HG03460 (cell line): ENCODE results near the gene DAB2IP.
A peak's percentile ranks its signal among the peaks of the same experiment; 100 is the strongest.

Experiments used
- ATAC-seq: cut with Tn5 transposase; IDR thresholded peaks from one replicate; pipeline ENCODE4 v1.9.1; 2021; ENCODE audit not compliant: unreplicated experiment

Gene DAB2IP

DNA sequence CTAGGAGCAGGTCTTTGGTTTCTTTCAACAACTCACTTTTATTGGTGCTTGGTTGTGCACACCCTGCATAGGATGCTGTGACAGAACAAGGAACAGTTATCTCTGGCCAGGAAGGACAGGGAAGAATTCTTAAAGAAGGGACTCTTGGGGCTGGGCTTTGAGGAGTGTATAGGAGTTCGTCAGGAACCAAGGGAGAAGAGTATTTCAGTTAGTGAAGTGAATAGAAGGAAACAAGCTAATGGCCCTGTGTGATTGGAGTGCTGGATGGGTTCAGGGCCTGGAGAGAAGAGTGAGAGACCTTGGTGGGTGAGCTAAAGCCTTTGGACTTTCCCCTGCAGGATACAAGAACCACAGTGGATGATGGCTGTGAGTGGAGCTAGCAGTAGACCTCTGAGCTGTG lies 32.2 kb downstream of the DAB2IP start:
- ATAC-seq = no peak

DNA sequence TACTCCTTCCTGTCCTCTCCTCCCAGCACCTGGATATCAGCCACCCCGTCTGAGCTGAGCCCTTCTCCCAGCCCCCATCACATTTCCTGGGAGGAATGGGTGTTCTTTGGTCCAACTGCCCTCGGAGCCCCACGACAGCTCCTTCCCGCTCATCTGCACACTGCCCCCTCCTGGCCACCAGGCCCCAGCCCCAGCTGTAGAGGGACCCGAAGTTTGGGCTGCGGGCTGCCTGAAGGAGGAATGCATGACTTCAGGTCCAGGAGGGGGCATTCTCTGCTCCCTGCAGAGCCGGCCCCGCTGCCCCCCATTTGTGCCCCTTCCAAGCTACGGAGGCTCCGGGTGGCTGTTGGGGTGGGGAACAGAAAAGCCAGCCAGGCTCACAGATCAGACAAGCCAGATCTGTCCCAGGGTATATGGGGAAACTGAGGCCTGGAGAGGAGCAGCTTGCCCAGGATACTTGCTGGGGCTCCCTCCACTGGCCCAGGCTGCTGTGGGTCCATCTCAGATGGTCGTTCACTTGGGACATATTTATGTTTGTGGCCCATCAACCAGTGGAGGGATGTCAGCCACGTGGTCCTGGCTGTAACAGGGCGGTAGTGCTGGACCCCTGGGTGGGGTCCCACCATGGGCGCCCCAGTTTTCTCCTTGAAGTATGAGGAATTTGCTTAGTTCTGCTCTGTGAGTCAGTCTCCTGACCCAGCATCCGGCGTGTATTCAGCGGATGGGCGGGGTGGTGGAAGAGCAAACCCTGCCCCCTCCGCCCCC lies 33.1 kb downstream of the DAB2IP start:
- ATAC-seq = no peak

DNA sequence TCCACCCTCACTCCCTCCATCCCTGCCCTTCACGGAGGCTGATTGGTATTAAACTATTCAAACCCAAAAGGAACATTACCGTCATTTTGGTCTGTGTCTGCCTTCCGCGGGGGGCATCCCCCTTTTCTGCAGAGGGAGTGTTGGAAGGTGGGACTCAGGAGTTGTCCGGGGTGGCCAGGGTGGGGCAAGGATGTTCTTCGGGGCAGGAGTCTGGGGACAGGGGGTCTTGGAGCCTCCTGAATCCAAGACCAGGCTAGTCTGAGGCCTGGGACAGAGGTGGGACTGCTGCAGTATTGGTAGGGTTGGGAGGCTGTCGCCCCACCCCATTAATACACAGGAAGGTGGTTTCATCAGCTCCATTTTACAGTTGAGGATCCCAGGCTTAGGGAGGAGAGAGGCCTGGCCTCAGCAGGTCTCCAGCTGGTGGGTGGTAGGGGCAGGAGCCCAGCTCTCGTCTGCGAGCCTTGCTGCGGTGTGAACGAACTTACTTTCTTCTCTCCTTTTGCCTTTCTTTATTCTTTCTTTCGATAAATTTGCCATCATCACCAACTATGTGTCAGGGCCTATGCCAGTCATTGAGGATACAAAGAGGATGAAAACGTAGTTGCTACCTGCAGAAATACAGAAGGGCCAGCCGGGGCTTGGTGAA lies 33.8 kb downstream of the DAB2IP start:
- ATAC-seq = no peak

DNA sequence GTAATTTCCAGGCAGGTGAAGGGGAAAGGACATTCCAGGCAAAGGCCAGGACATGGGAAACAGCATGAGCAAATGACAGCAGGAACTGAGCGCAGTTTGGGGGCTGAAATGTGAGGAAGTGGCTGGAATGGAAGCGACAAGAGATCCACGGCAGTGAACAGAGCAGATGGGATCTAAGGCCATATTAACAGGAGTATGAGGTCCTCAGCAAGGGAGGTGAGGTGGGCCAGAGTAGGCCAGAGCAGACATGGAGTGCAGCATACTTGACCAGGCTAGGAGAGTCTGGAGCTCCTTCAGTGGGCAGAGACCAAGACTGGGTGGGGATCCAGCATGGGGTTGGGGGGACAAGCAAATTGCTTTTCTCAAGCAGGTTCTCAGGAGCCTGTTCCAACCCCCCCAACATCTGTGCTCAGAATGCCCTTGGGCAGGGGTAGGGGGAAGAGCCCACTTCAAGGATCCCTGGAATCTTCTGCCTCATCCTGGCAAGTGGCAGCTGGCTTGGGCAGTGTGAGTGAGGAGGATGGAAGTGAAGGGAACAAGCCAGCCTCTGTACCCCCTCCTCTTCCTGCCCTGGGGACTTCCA lies 34.5 kb downstream of the DAB2IP start:
- ATAC-seq = no peak

DNA sequence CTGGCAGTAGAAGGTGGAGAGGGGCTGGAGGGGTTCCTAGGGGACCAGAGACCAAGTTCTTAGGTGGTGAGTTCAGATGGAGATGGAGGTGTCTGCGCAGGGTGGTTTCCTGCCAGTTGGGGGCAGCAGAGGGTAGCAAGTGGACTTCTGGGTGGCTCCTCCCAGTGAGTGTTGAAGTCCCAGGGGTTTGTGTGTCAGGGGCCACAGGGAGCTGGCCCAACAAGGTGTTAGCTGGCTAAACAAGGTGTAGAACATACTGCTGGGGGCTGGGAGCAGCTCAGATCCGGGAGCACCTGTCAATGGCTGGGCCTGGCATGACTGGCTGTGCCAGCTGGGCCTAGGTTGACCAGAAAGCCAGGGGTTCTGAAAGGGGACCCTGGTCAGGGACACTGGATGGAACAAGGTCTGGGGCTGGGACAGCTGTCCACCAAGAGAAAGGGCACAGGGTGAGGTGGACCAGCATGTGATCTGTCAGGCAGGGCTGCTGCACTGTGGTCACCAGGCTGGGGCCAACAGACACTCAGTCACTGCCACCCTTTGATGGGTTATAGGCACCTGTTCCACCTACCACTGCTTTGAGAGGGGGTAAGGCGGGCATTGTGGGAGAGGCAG lies 35.6 kb downstream of the DAB2IP start:
- ATAC-seq = peak; percentile 79

DNA sequence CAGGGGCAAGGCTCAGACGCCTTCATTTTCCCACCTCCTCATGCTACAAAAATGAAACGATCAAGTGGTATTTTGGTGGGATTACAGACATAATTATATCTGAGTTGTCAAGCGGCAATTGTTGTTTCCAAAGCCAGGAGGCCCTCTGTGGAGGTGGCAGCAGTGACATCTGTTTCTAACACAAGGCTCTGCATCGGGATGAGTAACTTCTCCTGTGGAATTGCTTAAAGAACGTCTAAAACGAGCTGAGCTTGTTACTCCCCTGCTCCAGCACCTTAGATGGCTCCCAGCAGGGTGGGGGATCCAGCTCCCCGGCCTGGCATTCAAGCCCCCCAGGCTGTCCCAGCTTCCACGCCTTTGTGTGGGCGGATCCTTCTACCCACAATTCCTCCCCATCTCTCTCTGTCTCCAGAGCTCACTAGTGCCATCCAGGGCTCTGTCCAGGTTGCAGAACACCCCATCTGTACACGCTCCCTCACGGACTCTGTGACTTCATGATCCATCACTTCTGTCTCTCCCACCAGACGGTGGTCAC lies 36.8 kb downstream of the DAB2IP start:
- no peak for ATAC-seq

DNA sequence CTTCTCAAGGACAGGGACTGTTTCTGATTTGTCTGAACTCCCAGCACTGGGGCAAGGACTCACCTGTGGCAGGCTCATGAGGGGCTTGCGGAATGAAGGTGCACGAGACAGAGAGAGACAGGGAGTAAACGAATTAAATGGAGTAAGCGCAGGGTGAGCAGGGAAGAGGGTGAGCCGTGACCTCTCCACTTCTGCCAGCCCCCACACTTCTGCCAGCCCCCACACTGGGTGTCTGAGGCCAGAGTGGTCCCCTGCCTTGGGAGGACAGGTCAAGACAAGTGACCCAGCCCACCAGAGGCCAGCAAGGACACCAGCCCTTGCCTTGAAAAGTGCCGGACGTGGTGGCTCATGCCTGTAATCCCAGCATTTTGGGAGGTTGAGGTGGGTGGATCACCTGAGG lies 37.2 kb downstream of the DAB2IP start:
- ATAC-seq = no peak

DNA sequence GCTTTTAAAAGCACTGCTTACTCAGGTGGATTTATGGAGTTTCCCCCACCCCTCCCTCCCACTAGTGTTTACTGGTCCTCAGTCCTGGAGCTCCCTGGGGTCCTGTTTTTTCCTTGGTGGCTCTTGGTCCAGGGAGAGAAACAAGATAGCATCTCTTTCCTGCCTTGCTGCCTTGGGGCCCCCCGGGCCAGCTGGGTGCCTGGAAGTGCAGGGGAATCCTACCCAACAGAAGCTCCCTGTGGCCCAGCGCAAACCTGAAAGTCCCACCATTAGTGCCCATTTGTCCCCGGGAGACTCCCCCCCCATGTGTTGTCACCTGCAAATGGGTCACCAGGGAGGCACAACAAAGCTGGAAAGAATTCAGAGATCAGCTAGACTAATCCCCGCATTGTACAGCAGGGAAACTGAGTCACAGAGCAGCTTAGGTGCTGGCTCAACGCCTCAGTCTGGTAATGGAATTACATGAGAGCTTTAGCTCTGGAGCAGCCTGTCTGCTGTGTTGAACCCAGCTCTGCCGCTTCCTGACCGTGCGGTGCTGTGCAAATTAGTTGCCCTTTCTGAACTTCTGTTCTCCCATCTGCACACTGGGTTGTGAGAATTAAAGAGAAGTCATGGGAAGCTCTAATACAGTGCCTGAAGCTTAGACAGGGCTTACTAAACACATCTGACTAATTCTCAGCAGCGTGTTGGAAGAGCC lies 38.2 kb downstream of the DAB2IP start:
- no peak for ATAC-seq

DNA sequence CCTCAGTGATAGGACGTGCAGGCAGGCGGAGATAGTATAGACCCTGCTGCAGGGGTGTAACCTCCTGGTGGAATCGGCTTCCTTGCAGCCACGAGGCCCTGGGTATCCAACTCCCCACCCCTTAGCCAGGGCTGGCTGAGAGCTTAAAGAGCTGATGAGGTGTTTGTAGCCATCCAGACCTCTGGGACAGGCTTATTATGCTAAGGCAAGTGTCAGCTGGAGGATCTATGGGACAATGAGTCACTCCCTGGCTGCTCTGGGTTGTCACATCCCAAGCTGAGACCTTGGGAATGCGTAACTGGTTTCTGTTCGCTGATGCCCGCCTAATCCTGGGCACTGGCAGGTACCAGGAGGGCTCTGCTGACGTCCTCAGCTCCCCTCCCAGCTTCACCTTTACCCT lies 38.9 kb downstream of the DAB2IP start:
- ATAC-seq = no peak

DNA sequence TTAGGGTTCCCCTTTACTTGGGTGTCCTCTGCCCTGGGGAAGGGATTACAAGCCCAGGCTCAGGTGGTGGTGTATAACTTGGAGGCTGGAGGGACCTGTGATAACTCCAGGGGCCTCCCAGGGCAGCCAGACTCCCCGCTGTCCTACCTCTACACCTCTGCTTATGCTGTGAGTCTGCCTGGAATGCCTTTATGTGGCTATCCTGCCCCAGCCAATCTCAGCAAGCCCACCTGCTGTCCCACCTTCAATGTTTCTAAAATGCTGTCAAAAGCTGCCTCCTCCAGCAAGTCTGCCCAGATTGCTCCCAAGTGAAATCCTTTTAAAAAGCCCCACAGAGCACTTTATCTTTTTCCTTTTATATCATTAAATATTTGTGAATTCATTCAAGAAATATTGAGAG lies 39.3 kb downstream of the DAB2IP start:
- no peak for ATAC-seq

DNA sequence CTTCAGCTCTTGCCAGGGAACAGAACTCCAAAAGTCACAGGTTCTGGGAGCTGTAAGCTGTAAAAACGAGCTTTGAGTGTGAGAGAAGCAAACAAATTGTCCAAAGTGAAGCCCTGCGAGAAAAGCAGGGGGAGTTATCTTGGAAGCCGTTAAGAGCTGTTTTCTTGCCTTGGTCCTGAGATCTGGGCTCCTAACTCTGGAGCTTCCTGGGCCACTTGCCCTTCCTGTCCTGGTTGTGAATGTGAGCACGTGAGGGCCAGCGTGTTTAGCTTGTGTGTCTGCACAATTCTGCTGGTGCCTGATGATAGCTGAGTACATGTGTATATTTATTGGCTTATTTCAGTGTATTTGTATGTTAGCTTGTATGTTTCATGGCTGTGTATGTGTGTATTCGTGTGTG lies 40.5 kb downstream of the DAB2IP start:
- no peak for ATAC-seq

DNA sequence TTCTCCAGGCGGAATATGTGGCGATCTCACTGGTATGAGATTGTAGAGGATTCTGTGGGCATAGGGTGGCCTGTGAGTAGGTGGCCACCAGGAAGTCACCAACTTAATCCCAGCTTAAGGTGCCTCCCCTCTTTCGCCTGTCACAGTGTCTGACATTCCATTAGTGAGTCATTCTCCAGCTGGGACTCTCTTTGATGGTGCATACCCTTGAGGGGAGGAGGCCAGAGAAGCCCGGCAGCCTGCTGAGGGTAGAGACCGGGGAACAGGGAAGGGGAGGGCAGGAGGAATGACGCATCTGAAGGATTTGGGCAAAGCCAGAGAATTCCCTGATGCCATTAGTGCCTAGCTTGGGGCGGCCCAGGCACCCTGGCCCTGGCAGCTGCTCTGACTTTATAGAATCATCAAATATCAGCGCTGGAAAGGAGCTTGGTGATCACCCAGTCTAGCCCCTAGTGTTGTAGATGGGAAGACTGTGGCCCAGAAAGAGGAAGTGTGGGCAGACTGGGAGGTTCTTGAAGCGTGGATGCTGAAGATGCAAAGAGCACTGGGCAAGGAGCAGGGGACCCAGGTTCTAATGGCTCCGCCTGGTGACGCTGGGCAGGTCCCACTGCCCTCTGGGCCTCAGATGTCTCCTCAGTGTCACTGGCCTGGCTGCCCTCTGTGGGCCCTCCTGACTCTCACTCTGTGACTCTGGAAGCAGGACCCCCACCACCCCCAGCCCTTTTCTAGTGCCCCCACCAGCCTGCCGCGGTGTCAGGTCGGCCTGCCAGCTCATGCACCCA lies 41.4 kb downstream of the DAB2IP start:
- no peak for ATAC-seq

DNA sequence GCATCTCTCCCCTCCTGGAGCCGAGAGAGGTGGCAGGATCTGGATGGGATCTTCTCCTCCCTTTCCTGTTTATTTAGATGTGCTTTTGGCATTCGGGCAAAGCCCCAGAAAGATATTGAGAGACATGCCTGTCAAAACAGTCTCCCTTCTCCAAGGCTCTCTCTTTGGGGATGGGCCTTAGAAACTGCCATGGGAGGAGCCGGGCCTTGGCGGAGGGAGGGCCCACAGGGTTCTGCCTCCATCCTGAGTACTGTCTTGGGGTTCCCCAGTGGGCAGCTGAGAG lies 41.9 kb downstream of the DAB2IP start:
- no peak for ATAC-seq

DNA sequence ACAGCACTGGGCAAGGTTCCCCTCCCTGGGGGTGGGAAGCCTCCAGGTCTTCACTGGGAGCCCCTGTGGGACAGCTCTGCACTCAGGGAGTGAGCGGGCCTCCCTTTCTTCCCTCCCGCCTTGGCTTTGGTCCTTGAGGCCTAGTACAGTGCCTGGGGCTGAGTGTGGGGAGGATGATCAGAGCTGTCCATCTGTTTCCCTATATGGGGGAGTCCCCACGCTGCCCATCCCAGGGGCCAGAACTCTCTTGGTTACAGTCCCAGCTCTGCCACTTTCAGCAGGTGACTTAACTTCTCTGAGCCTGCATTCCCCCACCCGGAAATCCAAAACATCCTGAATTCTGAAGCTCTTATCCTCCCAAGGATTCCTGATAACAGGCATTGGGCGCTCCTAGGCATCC lies 42.6 kb downstream of the DAB2IP start:
- ATAC-seq = no peak

DNA sequence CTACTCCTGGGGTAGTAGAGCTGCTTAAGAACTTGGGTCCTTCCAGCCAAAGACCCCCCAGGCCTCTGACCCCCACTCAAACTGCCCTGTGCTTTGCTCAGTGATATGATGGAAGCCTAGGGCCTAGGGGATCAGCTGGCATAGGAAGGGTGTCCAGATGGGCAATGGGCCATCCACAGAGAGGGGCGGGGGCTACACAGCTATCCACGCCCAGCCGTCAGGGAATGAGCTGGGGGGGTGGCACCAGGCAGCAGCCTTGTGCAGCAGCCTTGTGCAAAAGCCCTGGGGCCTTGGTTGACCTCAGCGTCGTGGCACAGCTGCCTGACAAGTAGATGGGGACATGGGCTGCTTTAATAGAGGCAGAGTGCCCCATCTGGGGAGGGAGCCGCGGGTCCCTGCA lies 43.2 kb downstream of the DAB2IP start:
- ATAC-seq = no peak

DNA sequence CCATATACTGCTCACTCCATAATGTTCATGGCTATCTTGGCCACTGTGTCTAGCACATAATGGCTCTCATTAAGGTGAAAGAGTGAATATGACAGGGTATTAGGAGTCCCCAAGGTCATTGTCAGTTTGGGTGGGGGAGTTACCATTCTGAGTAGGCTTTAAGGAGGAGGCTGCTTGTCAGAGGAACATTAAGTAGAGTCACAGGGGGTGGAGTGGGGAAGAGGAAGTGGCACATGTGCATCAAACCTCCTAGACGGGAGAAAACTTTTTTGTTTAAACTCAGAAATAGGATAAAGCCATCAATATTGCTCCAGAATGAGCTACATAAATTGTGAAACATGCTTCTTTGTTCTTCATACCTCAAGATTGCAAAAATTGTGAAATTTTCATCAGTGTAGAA lies 45.5 kb downstream of the DAB2IP start:
- ATAC-seq = no peak

DNA sequence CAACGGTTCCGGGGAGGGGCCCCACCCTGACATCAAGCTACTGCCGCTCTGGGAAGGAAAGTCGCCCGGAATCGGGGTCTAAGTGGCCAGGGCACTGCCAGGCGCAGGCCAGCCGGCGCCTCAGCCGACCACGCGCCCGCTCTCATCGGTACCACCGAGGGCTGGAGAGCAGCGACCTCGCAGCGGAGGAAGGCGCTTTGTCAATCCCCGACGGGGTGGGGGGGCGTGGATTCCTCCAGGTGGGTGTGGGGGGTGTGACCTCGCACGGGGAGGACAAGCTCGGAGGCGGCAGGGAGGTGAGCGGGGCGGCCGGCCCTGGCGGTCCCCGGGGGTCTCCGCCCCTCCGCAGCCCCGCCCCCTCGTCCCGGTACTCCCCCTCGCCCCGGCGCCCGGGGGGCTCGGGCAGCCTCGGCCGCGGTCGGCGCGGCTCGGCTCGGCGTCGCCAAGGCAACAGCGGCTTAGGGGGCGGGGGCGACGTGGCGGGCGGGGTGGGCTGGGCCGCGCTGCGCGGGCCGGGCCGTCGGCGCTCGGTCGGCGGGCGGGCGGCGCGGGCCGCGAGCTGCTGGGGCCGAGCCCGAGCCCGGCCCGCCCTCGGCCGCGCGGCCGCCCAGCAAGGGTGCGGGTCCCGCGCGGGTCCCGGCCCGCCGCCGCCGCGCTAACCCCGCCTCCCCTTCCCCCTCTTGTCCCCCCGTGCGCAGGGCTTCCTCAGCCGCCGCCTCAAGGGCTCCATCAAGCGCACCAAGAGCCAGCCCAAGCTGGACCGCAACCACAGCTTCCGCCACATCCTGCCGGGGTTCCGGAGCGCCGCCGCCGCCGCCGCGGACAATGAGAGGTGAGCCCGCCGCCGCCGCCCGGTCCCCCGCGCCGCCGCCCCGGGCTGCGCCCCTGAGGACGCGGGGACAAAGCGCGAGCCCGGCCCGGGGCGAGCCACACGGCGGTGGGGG lies 47.5 kb downstream of the DAB2IP start:
- ATAC-seq = no peak

DNA sequence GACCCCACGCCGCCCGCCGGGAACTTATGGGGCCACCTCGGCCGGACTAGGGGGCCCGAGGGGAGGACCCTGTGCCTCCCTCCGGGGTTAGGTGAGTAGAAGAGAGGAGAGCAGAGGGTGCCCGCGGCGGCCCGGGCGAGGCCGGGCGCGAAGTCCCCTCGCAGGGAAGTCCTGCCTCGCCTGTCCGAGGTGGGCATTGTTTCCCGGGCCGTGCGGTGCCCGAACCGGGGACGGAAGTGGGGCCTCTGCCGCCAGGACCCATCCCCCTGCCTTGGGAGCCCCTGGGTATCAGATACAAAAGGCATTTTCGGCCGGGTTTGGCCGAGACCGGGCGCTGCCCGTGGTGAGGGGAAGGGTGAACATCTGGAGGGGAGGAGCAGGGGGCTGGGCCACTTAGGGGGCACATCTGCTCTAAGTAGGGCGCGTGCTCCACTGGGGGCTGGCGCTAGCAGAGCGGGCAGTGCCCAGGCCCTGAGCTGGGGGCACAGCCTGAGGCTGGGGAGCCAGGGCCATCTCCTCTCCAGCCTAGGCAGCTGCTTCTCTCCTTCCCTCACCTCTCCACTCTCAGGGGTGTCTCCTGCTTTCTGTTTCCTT lies 48.2 kb downstream of the DAB2IP start:
- no peak for ATAC-seq

DNA sequence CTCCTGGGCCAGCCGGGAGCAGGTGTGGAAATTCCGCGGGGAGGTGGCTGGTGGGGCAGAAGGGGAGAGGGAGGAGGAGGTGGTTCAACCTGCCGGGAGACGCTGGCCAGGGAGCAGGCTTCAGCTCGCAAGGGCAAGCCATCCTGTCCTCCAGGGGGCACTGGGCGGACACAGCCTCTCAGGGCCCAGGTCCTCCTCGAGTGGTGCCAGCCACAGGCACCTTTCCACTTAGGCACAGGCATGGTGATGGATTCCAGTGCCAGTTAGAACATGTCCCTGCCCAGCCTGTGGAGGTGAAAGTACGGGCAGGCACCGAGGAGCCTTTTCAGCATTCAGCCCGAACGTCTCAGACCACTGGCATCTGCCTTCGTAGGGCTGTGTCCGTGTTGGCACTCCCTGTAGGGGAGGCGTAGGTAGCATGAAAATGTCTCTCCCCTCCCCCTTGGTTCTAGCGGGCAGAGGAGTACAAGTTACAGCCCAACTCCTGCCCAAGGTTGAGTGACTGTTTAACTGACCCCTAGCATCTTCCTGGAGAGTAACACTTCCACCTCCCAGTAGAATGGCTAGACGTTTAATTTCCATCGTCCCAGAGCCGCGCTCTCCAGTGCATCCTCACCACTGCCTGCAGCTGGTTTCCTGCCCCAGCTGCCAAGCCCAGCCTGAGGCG lies 48.9 kb downstream of the DAB2IP start:
- no peak for ATAC-seq
